ENCODE data around the gene KCTD7.

DNA sequence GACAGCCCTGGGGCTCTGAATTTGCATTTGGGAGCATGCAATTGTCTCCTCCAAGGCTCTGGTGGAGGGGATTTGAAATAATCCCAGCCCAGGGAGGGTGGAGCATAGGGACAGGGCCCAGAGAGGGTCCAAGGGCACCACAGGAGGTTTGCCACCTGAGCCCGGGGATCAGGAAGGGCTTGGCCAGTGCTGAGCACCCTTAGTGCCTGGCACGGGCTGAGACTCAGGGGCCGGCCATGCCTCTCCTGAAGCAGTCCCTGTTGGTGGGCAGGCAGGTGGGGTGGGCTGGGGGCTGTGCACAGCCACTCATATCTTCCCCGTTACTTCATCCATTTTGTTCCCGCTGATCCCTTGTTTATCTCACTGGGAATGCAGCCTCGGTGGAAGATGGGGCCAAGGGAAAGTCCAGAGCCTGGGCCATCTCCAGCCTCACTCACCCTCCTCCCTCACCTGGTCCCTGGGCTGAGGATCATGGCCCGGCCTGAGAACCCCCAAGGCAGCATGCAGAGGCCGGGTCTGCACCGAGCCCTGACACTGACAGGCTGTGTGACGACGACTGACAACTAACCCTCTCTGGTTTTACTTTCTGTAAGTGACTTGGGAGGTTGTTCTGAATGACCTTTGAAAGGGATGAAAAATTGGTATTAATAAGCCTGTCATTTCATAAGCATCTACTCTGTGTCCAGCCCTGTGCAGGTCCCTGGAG, 38.5 kb downstream of the KCTD7 start:
- TF ChIP-seq CTCF (IDR thresholded peaks at IDR 0.05 in 2 of 3, conservative IDR thresholded peaks at IDR 0.05 in 1 of 3; ENCODE audit: borderline replicate concordance in 1 of 3, insufficient read depth in 1 of 3, low read depth in 2 of 3, low read length in 2 of 3) (no peak), SIN3A (IDR thresholded peaks at IDR 0.05; ENCODE audit: low read depth) (no peak), EGR1 (IDR thresholded peaks at IDR 0.05; ENCODE audit: low read depth) (no peak), POLR2A (IDR thresholded peaks at IDR 0.05; ENCODE audit: borderline replicate concordance, extremely low read depth, insufficient read depth, insufficient read length) (no peak), ZBTB33 (IDR thresholded peaks at IDR 0.05; ENCODE audit: extremely low read depth, insufficient replicate concordance, low read length) (no peak), EZH2 (IDR thresholded peaks at IDR 0.05) (no peak), POLR2AphosphoS5 (IDR thresholded peaks at IDR 0.05; ENCODE audit: low read depth, low read length) (no peak), SRF (IDR thresholded peaks at IDR 0.05; ENCODE audit: low read depth) (no peak)
